SK-N-SH (cell line): ENCODE measurements around the gene C19orf47. TPM values are rescaled to one million over a fixed set of nuclear protein-coding genes. Genes with fewer than 3 reads are reported as not detected.

Experiments
- CTCF ChIA-PET: fragments of 300-600, 350-600 bp; formaldehyde crosslinking; extraction: SDS; loops from one replicate; lab custom pipeline; 2021; lab: Yijun Ruan, JAX
- POLR2A ChIA-PET: fragments of 350-600 bp; sonication (Branson Sonifier 250); formaldehyde crosslinking; extraction: SDS; loops from one replicate; lab custom pipeline; 2020; ENCODE audit warnings: antibody characterized with exemption, inconsistent platforms; lab: Yijun Ruan, JAX
- DNase-seq: peaks from one replicate; pipeline ENCODE4 v3.0.0; 2012
- H2AFZ ChIP-seq: fragments of 200-600 bp; sonication (generic); 2 replicates; pipeline ENCODE4 v1.8.1; 2016; ENCODE audit warnings: antibody characterized with exemption, mild to moderate bottlenecking, low read depth
- H3F3A ChIP-seq: fragments of 200-600 bp; sonication (generic); replicated peaks from 2 replicates; pipeline ENCODE3; 2016; ENCODE audit warnings: antibody characterized with exemption, mild to moderate bottlenecking; ENCODE audit not compliant: insufficient read depth
- H3K27ac ChIP-seq, 2 experiments: fragments of 200-500 bp in 1 of 2; fragments of 200-600 bp in 1 of 2; sonication (Bioruptor generic) in 1 of 2; sonication (generic), shearing (Covaris generic) in 1 of 2; 2 replicates each; pipeline versions ENCODE4 v1.5.1 to v1.6.1; 2014 to 2016; ENCODE audit warnings: low read depth in 2 of 2, inconsistent platforms in 1 of 2, low read length in 1 of 2, mild to moderate bottlenecking in 1 of 2, mixed read lengths in 1 of 2
- H3K27me3 ChIP-seq: fragments of 200-600 bp; sonication (generic), shearing (Covaris generic); 2 replicates; pipeline ENCODE4 v1.6.1; 2016; ENCODE audit warnings: mixed run types; ENCODE audit not compliant: insufficient read depth
- H3K36me3 ChIP-seq, 2 experiments: fragments of 200-500 bp in 1 of 2; fragments of 200-600 bp in 1 of 2; sonication (Bioruptor generic) in 1 of 2; sonication (generic) in 1 of 2; replicated peaks in 1 of 2; 2 replicates each; pipeline versions ENCODE3 to v1.5.1; 2014 to 2016; ENCODE audit warnings: low read length in 1 of 2, mild to moderate bottlenecking in 1 of 2; ENCODE audit not compliant: insufficient read depth in 2 of 2, control insufficient read depth in 1 of 2
- H3K4me1 ChIP-seq, 2 experiments: fragments of 200-500 bp in 1 of 2; fragments of 200-600 bp in 1 of 2; sonication (Bioruptor generic) in 1 of 2; sonication (generic), shearing (Covaris generic) in 1 of 2; 2 replicates each; pipeline versions ENCODE4 v1.5.1 to v1.6.1; 2014 to 2016; ENCODE audit warnings: low read depth in 1 of 2, low read length in 1 of 2, mixed run types in 1 of 2; ENCODE audit not compliant: insufficient read depth in 2 of 2, control insufficient read depth in 1 of 2
- H3K4me2 ChIP-seq: fragments of 200-600 bp; sonication (generic), shearing (Covaris generic); 2 replicates; pipeline ENCODE4 v1.6.1; 2017; ENCODE audit warnings: mixed run types
- H3K4me3 ChIP-seq, 2 experiments: fragments of 200-500 bp in 1 of 2; fragments of 200-600 bp in 1 of 2; sonication (Bioruptor generic) in 1 of 2; sonication (generic), shearing (Covaris generic) in 1 of 2; 2 replicates each; pipeline versions ENCODE4 v1.5.1 to v1.8.1; 2014 to 2016; ENCODE audit warnings: low read depth in 2 of 2, inconsistent platforms in 1 of 2, low read length in 1 of 2, mild to moderate bottlenecking in 1 of 2, mixed read lengths in 1 of 2, moderate library complexity in 1 of 2
- H3K79me2 ChIP-seq: fragments of 200-600 bp; sonication (generic); 2 replicates; pipeline ENCODE4 v1.8.1; 2017; ENCODE audit warnings: mild to moderate bottlenecking; ENCODE audit not compliant: insufficient read depth
- H3K9ac ChIP-seq: fragments of 200-600 bp; sonication (generic); 2 replicates; pipeline ENCODE4 v1.6.1; 2017; ENCODE audit warnings: mixed run types
- H3K9me2 ChIP-seq: fragments of 200-600 bp; sonication (generic); 2 replicates; pipeline ENCODE4 v1.6.1; 2017; ENCODE audit warnings: mixed run types
- H3K9me3 ChIP-seq: fragments of 200-600 bp; sonication (generic); 2 replicates; pipeline ENCODE4 v1.6.1; 2017; ENCODE audit warnings: mixed run types, mild to moderate bottlenecking, moderate library complexity
- H4K20me1 ChIP-seq: fragments of 200-600 bp; sonication (generic); 2 replicates; pipeline ENCODE4 v1.6.1; 2017; ENCODE audit warnings: mild to moderate bottlenecking, mixed run types; ENCODE audit not compliant: insufficient read depth
- CTCF ChIP-seq: fragments of 200-600 bp; sonication (generic); IDR thresholded peaks from 2 replicates; pipeline ENCODE4 v1.6.1; 2017; ENCODE audit warnings: antibody characterized with exemption, mild to moderate bottlenecking, moderate library complexity
- EZH2phosphoT487 ChIP-seq: fragments of 200-600 bp; sonication (generic); IDR thresholded peaks from 2 replicates; pipeline ENCODE4 v1.6.1; 2017; ENCODE audit warnings: low read depth, mixed run types, mild to moderate bottlenecking, antibody characterized with exemption, moderate library complexity, borderline replicate concordance
- FOSL2 ChIP-seq: IDR thresholded peaks from 2 replicates; pipeline ENCODE4 v1.4.0; 2012; ENCODE audit warnings: low read depth, mild to moderate bottlenecking, moderate library complexity, borderline replicate concordance
- JUND ChIP-seq: IDR thresholded peaks from 2 replicates; pipeline ENCODE4 v1.4.0; 2012
- NFIC ChIP-seq: IDR thresholded peaks from 2 replicates; pipeline ENCODE4 v1.4.0; 2012; ENCODE audit warnings: borderline replicate concordance
- NRF1 ChIP-seq: IDR thresholded peaks from 2 replicates; pipeline ENCODE4 v1.6.1; 2012; ENCODE audit warnings: low read depth, mild to moderate bottlenecking, low read length
- RCOR1 ChIP-seq: fragments of 150-350 bp; IDR thresholded peaks from 2 replicates; pipeline ENCODE4 v1.6.1; 2017; ENCODE audit warnings: antibody characterized with exemption, low read length
- RXRA ChIP-seq: IDR thresholded peaks from 2 replicates; pipeline ENCODE4 v1.4.0; 2012; ENCODE audit warnings: low read depth, mild to moderate bottlenecking, borderline replicate concordance
- SMC3 ChIP-seq: IDR thresholded peaks from 2 replicates; pipeline ENCODE4 v1.6.1; 2012; ENCODE audit warnings: low read depth, low read length, improper control_type of control experiment
- WGBS: methylation state at CpG from one replicate; pipeline ENCODE4 v1.1.6; 2017; ENCODE audit warnings: low lambda C conversion rate; 5-methylcytosine and 5-hydroxymethylcytosine counted together
- polyA plus RNA-seq, 3 experiments: library from polyadenylated mRNA; depleted of rRNA; stranded (reverse); fragments of >200 nt; gene quantifications; 2 replicates each; pipeline ENCODE4 v1.2.3, GENCODE V29; 2012
- small RNA-seq, 7 experiments: library from RNA; depleted of rRNA; stranded (forward); fragments of <200 nt; gene quantifications; one replicate each; pipeline ENCODE3, GENCODE V24; 2012

The C19orf47 gene
- polyA plus RNA-seq, 1 of the 3 experiments (the other 2 are of a cell fraction), result 17.2 TPM

DNA sequence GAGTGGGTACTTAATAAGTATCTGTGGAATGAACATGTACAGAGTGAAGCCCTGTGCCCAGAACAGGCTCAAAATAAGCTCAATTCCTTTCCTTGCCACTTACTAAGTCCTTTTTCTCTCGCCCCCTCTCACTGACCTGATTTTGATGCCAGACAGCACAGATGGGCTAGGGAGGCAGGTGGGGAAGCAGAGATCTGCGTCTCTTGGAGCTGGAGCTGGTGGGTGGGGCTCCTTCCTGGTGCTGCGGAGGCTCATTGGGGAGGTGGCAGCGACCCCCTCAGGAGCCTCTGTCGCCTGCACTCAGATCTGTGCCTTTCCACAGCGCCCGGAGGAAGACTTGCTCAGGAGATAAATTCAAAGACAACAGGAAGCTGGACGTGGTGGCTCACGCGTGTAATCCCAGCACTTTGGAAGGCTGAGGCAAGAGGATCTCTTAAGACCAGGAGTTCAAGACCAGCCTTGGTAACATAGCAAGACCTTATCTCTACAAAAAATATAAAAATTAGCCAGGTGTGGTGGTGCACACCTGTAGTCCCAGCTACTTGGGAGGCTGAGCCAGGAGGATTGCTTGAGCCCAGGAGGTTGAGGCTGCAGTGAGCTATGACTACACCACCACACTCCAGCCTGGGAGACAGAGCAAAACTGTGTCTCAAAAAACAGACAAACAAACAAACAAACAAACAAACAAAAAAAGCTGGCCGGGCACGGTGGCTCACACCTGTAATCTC is 77.7 kb downstream of the C19orf47 start:
- TF ChIP-seq EZH2phosphoT487, result no peak
- no peak for TF ChIP-seq FOSL2
- no peak for TF ChIP-seq SMC3
- TF ChIP-seq JUND, result no peak
- no peak for TF ChIP-seq RCOR1
- TF ChIP-seq NFIC, result no peak
- no peak for TF ChIP-seq NRF1
- TF ChIP-seq RXRA, result no peak
- no peak for TF ChIP-seq CTCF
- no peak overlapping the region for H3K27ac ChIP-seq
- H3K4me1 ChIP-seq, result peaks cover 0 to 4% of the 10 kb centered on the region in 2 experiments; a peak in 1 of 4 replicates
- peaks cover 60% of the 10 kb centered on the region for H4K20me1 ChIP-seq
- H3K4me3 ChIP-seq, result no peak overlapping the region
- H3K9me2 ChIP-seq, result no peaks in the 10 kb centered on the region
- peaks cover 0 to 3% of the 10 kb centered on the region in 2 experiments for H3K36me3 ChIP-seq
- 92% methylated on average over 12 of the region's 12 CpGs for WGBS
- no peak overlapping the region for H3K9ac ChIP-seq
- H2AFZ ChIP-seq, result no peak overlapping the region
- H3K4me2 ChIP-seq, result no peak overlapping the region
- H3F3A ChIP-seq, result no peaks in the 10 kb centered on the region
- no peaks in the 10 kb centered on the region for H3K9me3 ChIP-seq
- ChIA-PET CTCF (interaction anchor here (1.0 kb wide), 1 partner anchor 52 kb away, joined by 3 read pairs; the partner anchor contains the start of gene TTC9B), POLR2A (no interaction called here)
- no peaks in the 10 kb centered on the region for H3K27me3 ChIP-seq
- DNase-seq, result no peak
- H3K79me2 ChIP-seq, result peaks cover 81% of the 10 kb centered on the region

Small RNA genes within 50 kb of the gene (small RNA-seq; reads per million reads assigned to genes)
- gene MIR641 (4.7 to 220 (median 119) reads per million in 7 experiments), gene MIR6796 (0 reads per million in 7 experiments), gene RF00019 (0 reads per million in 7 experiments), gene RNU6-945P (0 reads per million in 7 experiments)

Other genes starting within 250 kb of the C19orf47 start
- 10.7 and 11.9 TPM in 2 replicates for gene MAP3K10, start 157.0 kb downstream of the C19orf47 start, polyA plus RNA-seq (2012; rRNA removed)
- gene TTC9B, start 130.0 kb downstream of the C19orf47 start, polyA plus RNA-seq (2012; rRNA removed), result 0.30 and 0.52 TPM in 2 replicates
- gene CCNP, start 121.7 kb downstream of the C19orf47 start, polyA plus RNA-seq (2012; rRNA removed), result 0.08 and 0.21 TPM in 2 replicates
- 99.8 and 107 TPM in 2 replicates for gene AKT2, start 63.1 kb downstream of the C19orf47 start, polyA plus RNA-seq (2012; rRNA removed)
- 449 and 511 TPM in 2 replicates for gene PLD3, start 298 bp upstream of the C19orf47 start, polyA plus RNA-seq (2012; rRNA removed)
- 0.13 and 0.23 TPM in 2 replicates for gene HIPK4, start 41.8 kb upstream of the C19orf47 start, polyA plus RNA-seq (2012; rRNA removed)
- 2.2 TPM in 2 replicates for gene PRX, start 65.0 kb upstream of the C19orf47 start, polyA plus RNA-seq (2012; rRNA removed)
- 7.1 and 10.4 TPM in 2 replicates for gene SERTAD1, start 77.6 kb upstream of the C19orf47 start, polyA plus RNA-seq (2012; rRNA removed)
- gene SERTAD3, start 95.9 kb upstream of the C19orf47 start, polyA plus RNA-seq (2012; rRNA removed), result 11.3 and 12.9 TPM in 2 replicates
- gene BLVRB, start 117.3 kb upstream of the C19orf47 start, polyA plus RNA-seq (2012; rRNA removed), result 69.7 and 85.9 TPM in 2 replicates
- 2.8 and 3.1 TPM in 2 replicates for gene SPTBN4, start 118.6 kb upstream of the C19orf47 start, polyA plus RNA-seq (2012; rRNA removed)
- 49.1 and 62.7 TPM in 2 replicates for gene SHKBP1, start 228.5 kb upstream of the C19orf47 start, polyA plus RNA-seq (2012; rRNA removed)